Right lobe of liver (tissue), 6 donors: ENCODE data around the gene ADCY3. TPM values are rescaled to one million over a fixed set of nuclear protein-coding genes. Genes with fewer than 3 reads are reported as not detected.

ENCODE experiments used
- ATAC-seq, 4 donors: fragments of 200-7000 bp; cut with Tn5 transposase; one replicate each; pipeline ENCODE4 v1.9.1; 2020; ENCODE audit warnings: mild to moderate bottlenecking in 4 of 4, moderate library complexity in 4 of 4
- DNase-seq, 3 donors: peaks; one replicate each; pipeline ENCODE4 v3.0.0-alpha.2; 2020
- H3K27ac ChIP-seq, 3 donors: fragments of 200-600 bp; one replicate each; pipeline ENCODE4 v1.8.0; 2022
- H3K27me3 ChIP-seq, 2 donors: fragments of 200-600 bp; one replicate each; pipeline ENCODE4 v1.8.0; 2022
- H3K36me3 ChIP-seq, 4 donors: fragments of 200-600 bp; sonication (generic) in 1 of 4; one replicate each; pipeline versions ENCODE4 v1.5.1 to v1.8.0; 2017 to 2022; ENCODE audit warnings: control low read depth in 1 of 4
- H3K4me1 ChIP-seq, 4 donors: fragments of 200-600 bp; sonication (generic) in 1 of 4; one replicate each; pipeline versions ENCODE4 v1.5.1 to v1.8.0; 2017 to 2022; ENCODE audit warnings: control low read depth in 1 of 4
- H3K4me3 ChIP-seq, 3 donors: fragments of 200-600 bp; one replicate each; pipeline ENCODE4 v1.8.0; 2022
- H3K9me3 ChIP-seq, 4 donors: fragments of 200-600 bp; sonication (generic) in 1 of 4; one replicate each; pipeline versions ENCODE4 v1.5.1 to v1.8.0; 2017 to 2022; ENCODE audit warnings: control low read depth in 1 of 4
- POLR2A ChIP-seq: fragments of 450-650 bp; IDR thresholded peaks from one replicate; pipeline ENCODE4 v1.6.1; 2017; ENCODE audit warnings: antibody characterized with exemption, mild to moderate bottlenecking
- WGBS: methylation state at CpG from one replicate; pipeline ENCODE4 v1.1.6; 2018; ENCODE audit warnings: low coverage, low lambda C conversion rate; ENCODE audit not compliant: insufficient coverage; ENCODE audit errors: missing lambda C conversion rate; 5-methylcytosine and 5-hydroxymethylcytosine counted together
- intact Hi-C, 2 donors: fragments of 100-400 bp; cut with DNase I; formaldehyde crosslinking; loops; one replicate each; pipeline versions ENCODE4 v1.11.2 to v1.14.1; 2022
- total RNA-seq, 6 experiments: library from RNA; depleted of rRNA in 2 of 6; stranded (reverse); fragments of >200 nt in 2 of 6; fragmentation: NEBNext Ultra II Directional in 3 of 6; extraction: Animal tissue kit (Norgen Biotek cat#: 25700) in 3 of 6; gene quantifications; one replicate each; pipeline versions ENCODE4 v1.1.0 to v1.2.4, GENCODE V29; 2016 to 2023
- TF ChIP-seq, protein P1 (sequence below), 4 donors: fragments of 200-600 bp in 3 of 4; fragments of 450-650 bp in 1 of 4; IDR thresholded peaks; one replicate each; pipeline versions ENCODE4 v1.5.1 to v1.8.0; 2016 to 2022; ENCODE audit warnings: antibody characterized with exemption in 4 of 4, mild to moderate bottlenecking in 2 of 4
- donor health status: DM: no; HTN: yes; CAD: no.
- donor health status: DM: no; HTN: no; CAD: no.
- donor health status: DM: no; HTN: no; CAD: no.
- donor health status: DM: no; HTN: yes; CAD: no.
- donor health status: DM: no; HTN: yes; CAD: no.

Gene ADCY3
- total RNA-seq, 6 experiments from 2014 or later, result 2.2 to 7.0 (median 5.6) TPM

DNA sequence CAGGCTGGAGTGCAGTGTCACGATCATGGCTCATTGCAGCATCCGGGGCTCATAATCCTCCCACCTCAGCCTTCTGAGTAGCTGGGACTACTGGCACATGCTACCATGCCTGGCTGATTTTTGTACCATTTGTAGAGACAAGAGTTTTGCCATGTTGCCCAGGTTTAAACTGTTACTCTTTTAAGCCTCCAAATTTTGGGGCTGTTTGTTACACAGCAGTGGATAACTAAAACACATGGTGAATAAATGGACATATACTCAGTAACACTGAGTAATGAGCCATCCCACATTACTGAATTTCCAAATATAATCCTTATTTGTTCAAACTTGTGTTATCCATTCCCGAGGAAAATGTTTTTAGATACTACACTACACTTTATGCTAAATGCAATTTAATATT lies 9.8 kb downstream of the ADCY3 start:
- TF ChIP-seq POLR2A, result no peak
- TF ChIP-seq, protein P1, sequence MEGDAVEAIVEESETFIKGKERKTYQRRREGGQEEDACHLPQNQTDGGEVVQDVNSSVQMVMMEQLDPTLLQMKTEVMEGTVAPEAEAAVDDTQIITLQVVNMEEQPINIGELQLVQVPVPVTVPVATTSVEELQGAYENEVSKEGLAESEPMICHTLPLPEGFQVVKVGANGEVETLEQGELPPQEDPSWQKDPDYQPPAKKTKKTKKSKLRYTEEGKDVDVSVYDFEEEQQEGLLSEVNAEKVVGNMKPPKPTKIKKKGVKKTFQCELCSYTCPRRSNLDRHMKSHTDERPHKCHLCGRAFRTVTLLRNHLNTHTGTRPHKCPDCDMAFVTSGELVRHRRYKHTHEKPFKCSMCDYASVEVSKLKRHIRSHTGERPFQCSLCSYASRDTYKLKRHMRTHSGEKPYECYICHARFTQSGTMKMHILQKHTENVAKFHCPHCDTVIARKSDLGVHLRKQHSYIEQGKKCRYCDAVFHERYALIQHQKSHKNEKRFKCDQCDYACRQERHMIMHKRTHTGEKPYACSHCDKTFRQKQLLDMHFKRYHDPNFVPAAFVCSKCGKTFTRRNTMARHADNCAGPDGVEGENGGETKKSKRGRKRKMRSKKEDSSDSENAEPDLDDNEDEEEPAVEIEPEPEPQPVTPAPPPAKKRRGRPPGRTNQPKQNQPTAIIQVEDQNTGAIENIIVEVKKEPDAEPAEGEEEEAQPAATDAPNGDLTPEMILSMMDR (IDR thresholded peaks at IDR 0.05), result no peak
- H3K27ac ChIP-seq, result no peak overlapping the region
- no peaks in the 10 kb centered on the region for H3K36me3 ChIP-seq
- 90% methylated on average over 2 of the region's 3 CpGs for WGBS
- H3K27me3 ChIP-seq, result no peaks in the 10 kb centered on the region
- H3K4me3 ChIP-seq, result no peak overlapping the region
- ATAC-seq (no peak), DNase-seq (no peak)
- no peaks in the 10 kb centered on the region for H3K4me1 ChIP-seq
- intact Hi-C loops, result no loop called here
- H3K9me3 ChIP-seq, result no peaks in the 10 kb centered on the region

GRCh38 chr2:24909555-24910177 lies 10.4 kb downstream of the ADCY3 start:
- no peak for DNase-seq
- H3K4me1 ChIP-seq, result no peaks in the 10 kb centered on the region
- no peak overlapping the region for H3K27ac ChIP-seq
- WGBS, result 80% methylated on average over 5 of the region's 5 CpGs
- no peaks in the 10 kb centered on the region for H3K27me3 ChIP-seq
- intact Hi-C loops, result no loop called here
- no peak for ATAC-seq
- no peak overlapping the region for H3K4me3 ChIP-seq
- TF ChIP-seq, protein P1 (IDR thresholded peaks at IDR 0.05), result no peak
- TF ChIP-seq POLR2A, result no peak
- H3K9me3 ChIP-seq, result no peaks in the 10 kb centered on the region
- no peaks in the 10 kb centered on the region for H3K36me3 ChIP-seq

DNA sequence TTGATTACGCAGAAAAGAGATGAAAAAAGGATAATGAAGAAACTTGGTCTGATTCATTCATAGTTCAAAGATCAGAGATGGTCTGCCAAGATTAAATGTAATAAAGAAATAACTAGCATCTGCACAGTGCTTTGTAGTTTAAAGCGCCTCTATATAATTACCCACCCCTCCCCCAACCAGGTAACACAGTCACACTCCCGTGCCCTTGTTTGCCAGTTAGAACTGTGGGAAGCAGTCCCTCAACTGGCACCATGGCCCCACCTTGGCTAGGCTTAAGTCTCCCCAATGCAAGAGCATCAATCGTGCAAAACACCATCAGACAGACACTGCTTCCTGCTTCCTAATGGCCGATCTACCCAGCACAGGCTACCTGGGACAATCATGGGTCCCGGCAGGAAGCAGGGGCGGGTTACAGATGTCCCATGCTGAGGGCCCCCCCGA lies 11.6 kb downstream of the ADCY3 start:
- DNase-seq (no peak), ATAC-seq (no peak)
- no peaks in the 10 kb centered on the region for H3K4me1 ChIP-seq
- no peak for TF ChIP-seq POLR2A
- TF ChIP-seq, protein P1 (IDR thresholded peaks at IDR 0.05), result no peak
- 67% methylated on average over 7 of the region's 8 CpGs for WGBS
- no peaks in the 10 kb centered on the region for H3K36me3 ChIP-seq
- H3K9me3 ChIP-seq, result no peaks in the 10 kb centered on the region
- H3K27me3 ChIP-seq, result no peaks in the 10 kb centered on the region
- H3K4me3 ChIP-seq, result no peak overlapping the region
- H3K27ac ChIP-seq, result no peak overlapping the region
- intact Hi-C loops, result no loop called here

- Histone ChIP-seq H3K27ac (no peak overlapping the region), H3K4me1 (no peaks in the 10 kb centered on the region), H3K36me3 (no peaks in the 10 kb centered on the region), H3K4me3 (no peak overlapping the region), H3K9me3 (no peaks in the 10 kb centered on the region), H3K27me3 (no peaks in the 10 kb centered on the region)
- ATAC-seq, result no peak
- TF ChIP-seq, protein P1 (IDR thresholded peaks at IDR 0.05), result no peak
- TF ChIP-seq POLR2A, result no peak
- intact Hi-C loops, result no loop called here
- 51% methylated on average over 5 of the region's 5 CpGs for WGBS
- DNase-seq, result no peak
Measured at GRCh38 chr2:24907116-24907515, 12.9 kb downstream of the ADCY3 start.

DNA sequence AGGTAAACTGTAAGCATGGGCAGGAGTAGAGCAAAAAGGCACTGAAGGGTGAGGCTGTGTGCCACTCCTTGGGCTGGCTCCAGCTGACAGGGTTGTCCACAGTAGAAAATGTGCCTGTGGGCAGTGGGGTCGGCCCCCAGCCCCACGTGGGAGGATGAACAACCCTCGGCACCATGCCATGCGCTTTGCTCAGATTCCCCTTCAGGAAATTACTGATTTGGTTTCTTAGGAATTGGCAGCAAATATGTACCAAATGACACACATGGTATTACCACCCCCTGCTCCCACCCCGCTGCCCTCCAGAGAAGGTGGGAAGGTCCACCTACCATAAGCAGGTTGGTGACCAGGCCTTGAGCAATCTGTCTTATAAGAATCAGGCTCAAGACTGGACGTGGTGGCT lies 13.6 kb downstream of the ADCY3 start:
- Histone ChIP-seq H3K4me3 (no peak overlapping the region), H3K36me3 (no peaks in the 10 kb centered on the region), H3K9me3 (no peaks in the 10 kb centered on the region), H3K4me1 (no peaks in the 10 kb centered on the region), H3K27me3 (no peaks in the 10 kb centered on the region), H3K27ac (no peak overlapping the region)
- ATAC-seq (no peak), DNase-seq (no peak)
- intact Hi-C loops, result no loop called here
- TF ChIP-seq, protein P1 (IDR thresholded peaks at IDR 0.05), result no peak
- TF ChIP-seq POLR2A, result no peak
- WGBS, result 85% methylated on average over 4 of the region's 6 CpGs
